Measurements from ENCODE around the gene CUL4B. TPM values are rescaled to one million over a fixed set of nuclear protein-coding genes. Genes with fewer than 3 reads are reported as not detected.

Gene CUL4B
- total RNA-seq, result 21.9 and 26.9 TPM in 2 replicates

DNA sequence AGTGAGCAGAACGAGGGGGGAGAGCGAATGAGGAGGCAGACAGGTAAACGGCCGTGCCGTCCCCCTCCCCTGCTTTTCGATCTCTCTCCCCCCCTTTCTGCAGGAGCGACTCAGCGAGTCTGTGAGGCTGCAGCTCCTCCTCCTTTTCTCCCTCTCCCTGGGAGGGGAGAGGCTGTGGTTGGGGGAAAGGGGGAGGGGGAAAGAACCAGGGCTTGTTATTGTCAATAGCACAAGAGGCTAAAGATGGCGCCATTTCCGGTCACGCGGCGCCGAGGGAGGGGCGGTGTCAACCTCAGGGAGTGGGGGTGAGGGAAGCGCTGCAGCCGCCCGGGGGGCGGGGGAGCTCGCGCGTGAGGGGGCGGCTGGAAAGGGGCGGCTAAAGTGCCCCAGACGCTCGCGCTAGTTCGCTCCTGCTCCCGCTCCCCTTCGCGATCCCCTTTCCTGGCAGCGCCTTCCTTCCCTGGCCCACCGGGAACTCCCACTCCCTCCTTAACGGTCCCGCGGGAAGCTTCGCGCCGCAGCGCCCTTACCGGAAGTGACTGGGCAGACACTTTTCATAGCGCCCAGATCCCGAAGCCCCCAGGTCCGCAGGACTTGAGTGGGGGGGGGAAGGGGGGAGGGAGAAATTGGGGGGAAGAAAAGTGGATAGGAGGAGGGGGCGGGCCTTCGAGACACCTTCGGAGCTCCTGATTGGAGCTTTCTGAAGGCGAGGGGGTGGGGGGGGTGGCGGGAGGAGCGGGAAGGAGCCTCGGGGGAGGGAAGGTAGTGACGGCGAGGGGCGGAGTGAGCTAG lies at the start of gene CUL4B:
CUL4B (minus strand) TSS at position 121 of the 792 bp plus-strand sequence. CDS start 324 bp downstream, outside the sequence.

DNA sequence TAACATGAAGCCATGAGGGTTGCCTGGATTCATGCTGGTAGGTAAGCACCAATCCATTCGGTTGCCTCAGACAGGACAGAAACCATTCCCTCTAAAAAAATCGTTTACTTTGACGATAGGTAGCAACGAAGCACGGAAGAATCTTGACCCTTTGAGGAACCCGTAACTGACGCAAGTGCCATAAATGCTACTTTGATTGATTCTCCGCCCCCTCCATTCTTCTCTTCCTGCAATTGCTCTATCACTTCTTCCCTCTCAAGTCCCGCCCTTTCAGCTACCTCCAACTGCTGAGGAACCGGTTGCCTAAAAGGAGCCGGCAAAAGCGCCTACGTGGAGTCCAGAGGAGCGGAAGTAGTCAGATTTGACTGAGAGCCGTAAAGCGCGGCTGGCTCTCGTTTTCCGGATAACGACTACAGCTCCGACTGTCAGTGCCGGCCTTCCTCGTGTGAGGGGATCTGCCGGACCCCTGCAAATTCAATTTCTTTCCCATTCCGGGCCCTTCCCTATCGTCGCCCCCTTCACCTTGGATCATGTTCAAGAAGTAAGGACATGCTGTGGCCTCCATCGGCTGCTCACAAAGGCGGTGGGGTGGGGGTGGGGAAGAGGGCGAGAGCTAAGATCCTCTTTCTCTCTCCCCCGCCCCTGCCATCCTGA lies 43.1 kb upstream of the CUL4B start, which contains the start of gene MCTS1:
MCTS1 (plus strand) TSS at position 395 of the 654 bp plus-strand sequence; CDS start at position 531, 136 bp downstream.

Other genes with a start within 250 kb of the CUL4B start
- 0.35 TPM in 1 of 2 replicates, not detected in the other for gene TMEM255A, start 249.5 kb downstream of the CUL4B start, total RNA-seq
- gene ATP1B4, start 198.9 kb downstream of the CUL4B start, total RNA-seq, result not detected in 2 replicates
- 69.3 and 101 TPM in 2 replicates for gene LAMP2, start 91.7 kb downstream of the CUL4B start, total RNA-seq
- 51.1 and 64.6 TPM in 2 replicates for gene MCTS1, start 43.1 kb upstream of the CUL4B start, total RNA-seq
- 19.7 and 25.8 TPM in 2 replicates for gene C1GALT1C1, start 69.1 kb upstream of the CUL4B start, total RNA-seq

Data from airway epithelial cell (primary cell).